K562 (cell line): ENCODE measurements around the gene XBP1. TPM values are rescaled to one million over a fixed set of nuclear protein-coding genes. Genes with fewer than 3 reads are reported as not detected.

Experiments
- CC2D1A ChIP-seq: fragments of 450-650 bp; IDR thresholded peaks from 2 replicates; pipeline ENCODE4 v1.6.1; 2017; ENCODE audit warnings: mild to moderate bottlenecking
- FOS ChIP-seq: IDR thresholded peaks from 3 replicates; pipeline ENCODE4 v1.6.1; 2011; ENCODE audit not compliant: insufficient read length; ENCODE audit errors: extremely low read depth
- GATA2 ChIP-seq: sonication (generic); formaldehyde crosslinking; IDR thresholded peaks from 2 replicates; pipeline ENCODE4 v1.4.0; 2020; ENCODE audit warnings: mild to moderate bottlenecking, missing genetic modification reagents
- GTF3C2 ChIP-seq: IDR thresholded peaks from 3 replicates; pipeline ENCODE4 v1.6.1; 2011; ENCODE audit warnings: borderline replicate concordance, mild to moderate bottlenecking, moderate library complexity; ENCODE audit not compliant: insufficient read length; ENCODE audit errors: extremely low read depth
- HLTF ChIP-seq: fragments of 450-650 bp; IDR thresholded peaks from 2 replicates; pipeline ENCODE4 v1.6.1; 2016
- KDM2B ChIP-seq: fragments of 250-450 bp; sonication (Bioruptor Pico); IDR thresholded peaks from 2 replicates; pipeline ENCODE4 v1.8.0; 2021; ENCODE audit warnings: mild to moderate bottlenecking, moderate library complexity
- LARP7 ChIP-seq: fragments of 450-650 bp; IDR thresholded peaks from 2 replicates; pipeline ENCODE4 v1.6.1; 2016
- NCOR1 ChIP-seq: fragments of 450-650 bp; IDR thresholded peaks from 2 replicates; pipeline ENCODE4 v1.6.1; 2016; ENCODE audit warnings: mild to moderate bottlenecking, moderate library complexity
- NR1H2 ChIP-seq: sonication (generic); formaldehyde crosslinking; IDR thresholded peaks from 2 replicates; pipeline ENCODE4 v1.4.0; 2020; ENCODE audit warnings: mild to moderate bottlenecking, missing genetic modification reagents
- SLC30A9 ChIP-seq: fragments of 250-450 bp; sonication (Bioruptor Pico); IDR thresholded peaks from 2 replicates; pipeline ENCODE4 v1.8.0; 2022; ENCODE audit warnings: mild to moderate bottlenecking, moderate library complexity
- SRSF1 ChIP-seq: fragments of 200-400 bp; formaldehyde crosslinking; IDR thresholded peaks from 2 replicates; pipeline ENCODE4 v1.6.1; 2017; ENCODE audit warnings: mild to moderate bottlenecking, low read depth, low read length, moderate library complexity
- ZFP30 ChIP-seq: fragments of 250-450 bp; sonication (Bioruptor Pico); IDR thresholded peaks from 2 replicates; pipeline ENCODE4 v1.8.0; 2022; ENCODE audit warnings: moderate library complexity, mild to moderate bottlenecking, inconsistent platforms, borderline replicate concordance
- ZNF280A ChIP-seq: fragments of 450-650 bp; IDR thresholded peaks from 2 replicates; pipeline ENCODE4 v1.6.1; 2018; ENCODE audit warnings: mild to moderate bottlenecking, low read depth; ENCODE audit not compliant: partially characterized antibody
- ZNF311 ChIP-seq: fragments of 250-450 bp; sonication (Bioruptor Pico); IDR thresholded peaks from 2 replicates; pipeline ENCODE4 v1.4.0; 2020; ENCODE audit warnings: mild to moderate bottlenecking, moderate library complexity
- ZNF780A ChIP-seq: fragments of 250-450 bp; sonication (Bioruptor Pico); IDR thresholded peaks from 2 replicates; pipeline ENCODE4 v1.5.0; 2021; ENCODE audit warnings: mild to moderate bottlenecking
- polyA plus RNA-seq, 8 experiments: library from polyadenylated mRNA; depleted of rRNA in 4 of 8; stranded (reverse) in 5 of 8; unstranded in 3 of 8; fragments of >200 nt; fragmentation: Nextera tagmentation in 2 of 8; fragmentation: Illumina TruSeq in 1 of 8; extraction: Ambion mirVana in 2 of 8; extraction: Trizol in 1 of 8; gene quantifications; 2 replicates each; pipeline versions ENCODE4 v1.2.1 to v1.2.3, GENCODE V29; 2011 to 2014; ENCODE audit warnings: inconsistent platforms in 1 of 8, missing spikeins in 1 of 8
- total RNA-seq, 7 experiments: library from RNA; depleted of rRNA in 6 of 7; stranded (reverse); fragments of >200 nt in 6 of 7; fragmentation: Illumina TruSeq in 2 of 7; extraction: Trizol in 2 of 7; gene quantifications; 2 replicates each; pipeline versions ENCODE4 v1.2.1 to v1.2.3, GENCODE V29; 2011 to 2021; ENCODE audit warnings: low replicate concordance in 1 of 7
- TF ChIP-seq, protein P1 (sequence below): fragments of 250-450 bp; sonication (Bioruptor Pico); IDR thresholded peaks from 2 replicates; pipeline ENCODE4 v1.8.0; 2021; ENCODE audit warnings: moderate library complexity, mild to moderate bottlenecking, inconsistent platforms
- TF ChIP-seq, protein P2 (sequence below): fragments of 200-800 bp; sonication (Bioruptor generic); IDR thresholded peaks from 2 replicates; pipeline ENCODE4 v1.6.1; 2016; ENCODE audit warnings: missing genetic modification characterization, missing compliant biosample characterization

Gene XBP1
- total and polyA plus RNA-seq, 9 of the 15 experiments (the other 6 are each of a cell fraction or from before 2014, with no cell fraction given) = 25.0 to 218 (median 94.6) TPM

DNA sequence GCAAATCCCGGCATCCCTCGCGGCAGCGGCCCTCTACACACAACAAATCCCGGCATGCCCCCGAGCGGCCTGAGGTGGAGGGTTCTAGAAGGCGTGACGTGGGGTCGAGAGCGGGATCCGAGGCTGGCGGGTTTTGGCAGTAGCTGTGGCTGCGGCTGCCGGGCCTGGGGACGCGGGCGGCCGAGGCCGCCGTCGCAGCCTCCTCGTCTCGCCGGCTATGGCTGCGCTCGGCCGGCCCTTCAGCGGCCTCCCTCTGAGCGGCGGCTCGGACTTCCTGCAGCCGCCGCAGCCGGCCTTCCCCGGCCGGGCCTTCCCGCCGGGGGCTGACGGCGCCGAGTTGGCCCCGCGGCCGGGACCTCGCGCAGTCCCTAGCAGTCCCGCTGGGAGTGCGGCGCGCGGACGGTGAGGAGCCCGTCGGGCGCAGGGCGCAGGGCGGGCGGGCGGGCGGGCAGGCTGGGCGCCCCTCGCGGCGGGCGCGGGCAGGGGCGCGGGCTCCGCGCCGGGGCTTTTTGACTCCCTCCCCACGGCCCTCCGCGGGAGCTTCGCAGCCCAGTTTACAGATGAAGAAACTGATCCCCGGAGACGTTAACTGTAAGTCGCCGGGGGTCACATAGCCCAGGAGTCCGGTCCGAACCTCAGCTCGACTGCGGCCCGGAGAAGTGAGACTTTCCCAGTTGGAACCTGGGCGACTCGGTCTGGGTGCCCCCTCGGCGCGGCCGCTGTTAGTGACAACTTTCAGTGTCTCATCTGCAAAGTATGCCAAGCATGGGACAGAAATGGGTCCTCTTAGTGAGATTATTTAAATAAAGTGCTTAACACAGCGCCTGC lies 27.5 kb downstream of the XBP1 start, which contains the start of gene CCDC117 (continued):
- TF ChIP-seq, protein P1, sequence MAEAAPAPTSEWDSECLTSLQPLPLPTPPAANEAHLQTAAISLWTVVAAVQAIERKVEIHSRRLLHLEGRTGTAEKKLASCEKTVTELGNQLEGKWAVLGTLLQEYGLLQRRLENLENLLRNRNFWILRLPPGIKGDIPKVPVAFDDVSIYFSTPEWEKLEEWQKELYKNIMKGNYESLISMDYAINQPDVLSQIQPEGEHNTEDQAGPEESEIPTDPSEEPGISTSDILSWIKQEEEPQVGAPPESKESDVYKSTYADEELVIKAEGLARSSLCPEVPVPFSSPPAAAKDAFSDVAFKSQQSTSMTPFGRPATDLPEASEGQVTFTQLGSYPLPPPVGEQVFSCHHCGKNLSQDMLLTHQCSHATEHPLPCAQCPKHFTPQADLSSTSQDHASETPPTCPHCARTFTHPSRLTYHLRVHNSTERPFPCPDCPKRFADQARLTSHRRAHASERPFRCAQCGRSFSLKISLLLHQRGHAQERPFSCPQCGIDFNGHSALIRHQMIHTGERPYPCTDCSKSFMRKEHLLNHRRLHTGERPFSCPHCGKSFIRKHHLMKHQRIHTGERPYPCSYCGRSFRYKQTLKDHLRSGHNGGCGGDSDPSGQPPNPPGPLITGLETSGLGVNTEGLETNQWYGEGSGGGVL (CRISPR knock-in tag) = no peak
- no peak for TF ChIP-seq ZNF280A
- TF ChIP-seq, protein P2, sequence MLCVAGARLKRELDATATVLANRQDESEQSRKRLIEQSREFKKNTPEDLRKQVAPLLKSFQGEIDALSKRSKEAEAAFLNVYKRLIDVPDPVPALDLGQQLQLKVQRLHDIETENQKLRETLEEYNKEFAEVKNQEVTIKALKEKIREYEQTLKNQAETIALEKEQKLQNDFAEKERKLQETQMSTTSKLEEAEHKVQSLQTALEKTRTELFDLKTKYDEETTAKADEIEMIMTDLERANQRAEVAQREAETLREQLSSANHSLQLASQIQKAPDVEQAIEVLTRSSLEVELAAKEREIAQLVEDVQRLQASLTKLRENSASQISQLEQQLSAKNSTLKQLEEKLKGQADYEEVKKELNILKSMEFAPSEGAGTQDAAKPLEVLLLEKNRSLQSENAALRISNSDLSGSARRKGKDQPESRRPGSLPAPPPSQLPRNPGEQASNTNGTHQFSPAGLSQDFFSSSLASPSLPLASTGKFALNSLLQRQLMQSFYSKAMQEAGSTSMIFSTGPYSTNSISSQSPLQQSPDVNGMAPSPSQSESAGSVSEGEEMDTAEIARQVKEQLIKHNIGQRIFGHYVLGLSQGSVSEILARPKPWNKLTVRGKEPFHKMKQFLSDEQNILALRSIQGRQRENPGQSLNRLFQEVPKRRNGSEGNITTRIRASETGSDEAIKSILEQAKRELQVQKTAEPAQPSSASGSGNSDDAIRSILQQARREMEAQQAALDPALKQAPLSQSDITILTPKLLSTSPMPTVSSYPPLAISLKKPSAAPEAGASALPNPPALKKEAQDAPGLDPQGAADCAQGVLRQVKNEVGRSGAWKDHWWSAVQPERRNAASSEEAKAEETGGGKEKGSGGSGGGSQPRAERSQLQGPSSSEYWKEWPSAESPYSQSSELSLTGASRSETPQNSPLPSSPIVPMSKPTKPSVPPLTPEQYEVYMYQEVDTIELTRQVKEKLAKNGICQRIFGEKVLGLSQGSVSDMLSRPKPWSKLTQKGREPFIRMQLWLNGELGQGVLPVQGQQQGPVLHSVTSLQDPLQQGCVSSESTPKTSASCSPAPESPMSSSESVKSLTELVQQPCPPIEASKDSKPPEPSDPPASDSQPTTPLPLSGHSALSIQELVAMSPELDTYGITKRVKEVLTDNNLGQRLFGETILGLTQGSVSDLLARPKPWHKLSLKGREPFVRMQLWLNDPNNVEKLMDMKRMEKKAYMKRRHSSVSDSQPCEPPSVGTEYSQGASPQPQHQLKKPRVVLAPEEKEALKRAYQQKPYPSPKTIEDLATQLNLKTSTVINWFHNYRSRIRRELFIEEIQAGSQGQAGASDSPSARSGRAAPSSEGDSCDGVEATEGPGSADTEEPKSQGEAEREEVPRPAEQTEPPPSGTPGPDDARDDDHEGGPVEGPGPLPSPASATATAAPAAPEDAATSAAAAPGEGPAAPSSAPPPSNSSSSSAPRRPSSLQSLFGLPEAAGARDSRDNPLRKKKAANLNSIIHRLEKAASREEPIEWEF = no peak
- no peak for TF ChIP-seq SLC30A9 (CRISPR knock-in tag)
- TF ChIP-seq ZFP30 (CRISPR knock-in tag) = no peak
- no peak for TF ChIP-seq GATA2 (CRISPR knock-in tag)
- no peak for TF ChIP-seq HLTF
- TF ChIP-seq CC2D1A = no peak
- no peak for TF ChIP-seq LARP7
- TF ChIP-seq SRSF1 = no peak
- TF ChIP-seq GTF3C2 = no peak
- no peak for TF ChIP-seq KDM2B
- no peak for TF ChIP-seq NR1H2 (CRISPR knock-in tag)
- TF ChIP-seq ZNF780A (CRISPR knock-in tag) = no peak
- TF ChIP-seq FOS = no peak
- TF ChIP-seq ZNF311 = no peak
- no peak for TF ChIP-seq NCOR1
